ENCODE data around the gene CPA5. TPM values are rescaled to one million over a fixed set of nuclear protein-coding genes. Genes with fewer than 3 reads are reported as not detected.

CPA5 gene
- total and polyA plus RNA-seq, 2 donors (not counting 3 experiments of a cell fraction or from before 2014, with no cell fraction given), result not detected

GRCh38 chr7:130415006-130415405 lies 70.4 kb downstream of the CPA5 start:
- Histone ChIP-seq H3K36me3 (ENCODE audit: control insufficient read depth in 2 of 2, extremely low read depth in 1 of 2, insufficient read depth in 2 of 2, low read length in 2 of 2) (no peaks in the 10 kb centered on the region), H2AFZ (ENCODE audit: low read depth, low read length) (no peak overlapping the region), H4K20me1 (replicated peaks; ENCODE audit: control insufficient read depth, extremely low read depth, insufficient read depth, low read length) (no peaks in the 10 kb centered on the region), H3K79me2 (ENCODE audit: control insufficient read depth, insufficient read depth, low read length) (no peaks in the 10 kb centered on the region), H3K9me1 (replicated peaks; ENCODE audit: control insufficient read depth, extremely low read depth, insufficient read depth, low read length) (no peaks in the 10 kb centered on the region), H3K9me3 (replicated peaks; ENCODE audit: control insufficient read depth, insufficient read depth, low read length) (no peaks in the 10 kb centered on the region), H3K9ac (replicated peaks; ENCODE audit: extremely low read depth, insufficient read depth, low read length) (no peak overlapping the region), H3K27me3 (ENCODE audit: control insufficient read depth in 2 of 2, insufficient read depth in 2 of 2, low read length in 2 of 2) (no peaks in the 10 kb centered on the region), H3K27ac (ENCODE audit: insufficient read depth, low read depth, low read length) (no peak overlapping the region), H3K4me1 (ENCODE audit: control insufficient read depth, extremely low read depth, insufficient read depth, low read length) (no peaks in the 10 kb centered on the region), H3K4me2 (ENCODE audit: insufficient read depth, low read length) (no peak overlapping the region), H3K4me3 (replicated peaks in 1 of 3; ENCODE audit: insufficient read depth in 1 of 3, low read depth in 1 of 3, low read length in 3 of 3) (no peak overlapping the region)
- dilution Hi-C loops (cut with MboI; ENCODE audit: extremely low pct_ligation_motif_present, low sequenced_read_pairs), result no loop called here
- DNase-seq (ENCODE audit: low read depth, low spot score), result no peak
- no peak for FAIRE-seq
- intact Hi-C loops (cut with micrococcal nuclease), result no loop called here
- CTCF ChIA-PET, result no interaction called here
- BruUV-seq (replicated peaks), result no TSS peak
- TF ChIP-seq MAX (IDR thresholded peaks at IDR 0.05; ENCODE audit: insufficient read depth, insufficient read length), result no peak
- TF ChIP-seq GATA2 (IDR thresholded peaks at IDR 0.05; ENCODE audit: insufficient read depth, insufficient read length, low read depth, low read length), result no peak
- no peak for TF ChIP-seq POLR2A (IDR thresholded peaks at IDR 0.05; ENCODE audit: low read depth, low read length)
- no peak for TF ChIP-seq FOS (IDR thresholded peaks at IDR 0.05; ENCODE audit: borderline replicate concordance, insufficient read depth, low read length)
- TF ChIP-seq, protein P1, sequence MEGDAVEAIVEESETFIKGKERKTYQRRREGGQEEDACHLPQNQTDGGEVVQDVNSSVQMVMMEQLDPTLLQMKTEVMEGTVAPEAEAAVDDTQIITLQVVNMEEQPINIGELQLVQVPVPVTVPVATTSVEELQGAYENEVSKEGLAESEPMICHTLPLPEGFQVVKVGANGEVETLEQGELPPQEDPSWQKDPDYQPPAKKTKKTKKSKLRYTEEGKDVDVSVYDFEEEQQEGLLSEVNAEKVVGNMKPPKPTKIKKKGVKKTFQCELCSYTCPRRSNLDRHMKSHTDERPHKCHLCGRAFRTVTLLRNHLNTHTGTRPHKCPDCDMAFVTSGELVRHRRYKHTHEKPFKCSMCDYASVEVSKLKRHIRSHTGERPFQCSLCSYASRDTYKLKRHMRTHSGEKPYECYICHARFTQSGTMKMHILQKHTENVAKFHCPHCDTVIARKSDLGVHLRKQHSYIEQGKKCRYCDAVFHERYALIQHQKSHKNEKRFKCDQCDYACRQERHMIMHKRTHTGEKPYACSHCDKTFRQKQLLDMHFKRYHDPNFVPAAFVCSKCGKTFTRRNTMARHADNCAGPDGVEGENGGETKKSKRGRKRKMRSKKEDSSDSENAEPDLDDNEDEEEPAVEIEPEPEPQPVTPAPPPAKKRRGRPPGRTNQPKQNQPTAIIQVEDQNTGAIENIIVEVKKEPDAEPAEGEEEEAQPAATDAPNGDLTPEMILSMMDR (IDR thresholded peaks at IDR 0.05; ENCODE audit: extremely low read depth in 1 of 2, insufficient read depth in 1 of 2, low read depth in 1 of 2, low read length in 2 of 2), result no peak
- TF ChIP-seq MYC (IDR thresholded peaks at IDR 0.05; ENCODE audit: low read depth, low read length), result no peak
- POLR2A ChIA-PET, result no interaction called here

GRCh38 chr7:130417213-130417612 lies 72.6 kb downstream of the CPA5 start:
- Histone ChIP-seq H3K4me3 (replicated peaks in 1 of 3; ENCODE audit: insufficient read depth in 1 of 3, low read depth in 1 of 3, low read length in 3 of 3) (no peak overlapping the region), H3K79me2 (ENCODE audit: control insufficient read depth, insufficient read depth, low read length) (no peaks in the 10 kb centered on the region), H3K9me3 (replicated peaks; ENCODE audit: control insufficient read depth, insufficient read depth, low read length) (no peaks in the 10 kb centered on the region), H3K4me2 (ENCODE audit: insufficient read depth, low read length) (no peak overlapping the region), H3K36me3 (ENCODE audit: control insufficient read depth in 2 of 2, extremely low read depth in 1 of 2, insufficient read depth in 2 of 2, low read length in 2 of 2) (no peaks in the 10 kb centered on the region), H3K9ac (replicated peaks; ENCODE audit: extremely low read depth, insufficient read depth, low read length) (no peak overlapping the region), H3K27me3 (ENCODE audit: control insufficient read depth in 2 of 2, insufficient read depth in 2 of 2, low read length in 2 of 2) (no peaks in the 10 kb centered on the region), H3K4me1 (ENCODE audit: control insufficient read depth, extremely low read depth, insufficient read depth, low read length) (peaks cover 3% of the 10 kb centered on the region), H4K20me1 (replicated peaks; ENCODE audit: control insufficient read depth, extremely low read depth, insufficient read depth, low read length) (no peaks in the 10 kb centered on the region), H2AFZ (ENCODE audit: low read depth, low read length) (no peak overlapping the region), H3K9me1 (replicated peaks; ENCODE audit: control insufficient read depth, extremely low read depth, insufficient read depth, low read length) (no peaks in the 10 kb centered on the region), H3K27ac (ENCODE audit: insufficient read depth, low read depth, low read length) (no peak overlapping the region)
- TF ChIP-seq GATA2 (IDR thresholded peaks at IDR 0.05; ENCODE audit: insufficient read depth, insufficient read length, low read depth, low read length), result no peak
- TF ChIP-seq POLR2A (IDR thresholded peaks at IDR 0.05; ENCODE audit: low read depth, low read length), result no peak
- no peak for TF ChIP-seq MAX (IDR thresholded peaks at IDR 0.05; ENCODE audit: insufficient read depth, insufficient read length)
- TF ChIP-seq, protein P1 (IDR thresholded peaks at IDR 0.05; ENCODE audit: extremely low read depth in 1 of 2, insufficient read depth in 1 of 2, low read depth in 1 of 2, low read length in 2 of 2), result no peak
- TF ChIP-seq EZH2 (IDR thresholded peaks at IDR 0.05; ENCODE audit: borderline replicate concordance, low read depth, low read length, severe bottlenecking), result no peak
- TF ChIP-seq JUN (IDR thresholded peaks at IDR 0.05; ENCODE audit: borderline replicate concordance, insufficient read depth, insufficient read length, low read depth), result no peak
- TF ChIP-seq POLR2AphosphoS5 (IDR thresholded peaks at IDR 0.05; ENCODE audit: insufficient read depth, low read depth, low read length), result no peak
- no peak for TF ChIP-seq MYC (IDR thresholded peaks at IDR 0.05; ENCODE audit: low read depth, low read length)
- TF ChIP-seq FOS (IDR thresholded peaks at IDR 0.05; ENCODE audit: borderline replicate concordance, insufficient read depth, low read length), result no peak
- intact Hi-C loops (cut with micrococcal nuclease), result no loop called here
- POLR2A ChIA-PET, result no interaction called here
- no TSS peak for BruUV-seq (replicated peaks)
- dilution Hi-C loops (cut with MboI; ENCODE audit: extremely low pct_ligation_motif_present, low sequenced_read_pairs), result no loop called here
- DNase-seq (ENCODE audit: low read depth, low spot score), result no peak
- FAIRE-seq, result no peak
- CTCF ChIA-PET, result interaction anchor here (0.8 kb wide), 1 partner anchor 32 kb away, joined by 3 read pairs; no protein-coding TSS in a partner anchor
